K562 (cell line): Measurements from ENCODE around the gene CDNF. TPM values are rescaled to one million over a fixed set of nuclear protein-coding genes. Genes with fewer than 3 reads are reported as not detected.
A peak's percentile ranks its signal among the peaks of the same experiment; 100 is the strongest.

Experiments
- ATAC-seq: fragments of 200-7000 bp; cut with Tn5 transposase; 3 replicates; pipeline ENCODE4 v1.9.1; 2020; ENCODE audit warnings: moderate library complexity
- BruUV-seq: library from RNA; stranded (reverse); fragments of 400-500 nt; replicated peaks from 2 replicates; lab custom pipeline; 2021; lab: Mats Ljungman, UMichigan
- CTCF ChIA-PET: fragments of 300-600 bp; formaldehyde crosslinking; extraction: SDS; loops from one replicate; lab custom pipeline; 2021; ENCODE audit warnings: low intra/inter-chr PET ratio; lab: Yijun Ruan, JAX
- POLR2A ChIA-PET: fragments of 300-600, 350-650 bp; sonication (Branson Sonifier 250); formaldehyde crosslinking; extraction: SDS; loops from one replicate; lab custom pipeline; 2021; ENCODE audit warnings: antibody characterized with exemption, inconsistent platforms; lab: Yijun Ruan, JAX
- DNase-seq, 4 experiments: peaks; one replicate each; pipeline versions ENCODE4 v3.0.0 to v3.0.0-alpha.2; 2011 to 2018; ENCODE audit warnings: low spot score in 3 of 4, mixed read lengths in 3 of 4; ENCODE audit errors: extremely low read depth in 1 of 4
- FAIRE-seq: peaks from 2 replicates; lab custom pipeline; 2011; peaks lifted over from hg19 to GRCh38; lab: Jason Lieb, UNC
- H2AFZ ChIP-seq: 2 replicates; pipeline ENCODE4 v1.6.0; 2011; ENCODE audit warnings: low read depth, low read length, control low read depth, inconsistent platforms
- H3K27ac ChIP-seq: fragments of 200-600 bp; 3 replicates; pipeline ENCODE4 v1.8.0; 2011; ENCODE audit warnings: low read depth, mild to moderate bottlenecking, control low read depth, inconsistent platforms, low read length, moderate library complexity, mixed read lengths; ENCODE audit errors: extremely low read depth
- H3K27me3 ChIP-seq, 2 experiments: fragments of 300-600 bp in 1 of 2; 2 replicates in 1 of 2; 3 replicates in 1 of 2; pipeline versions ENCODE4 v1.6.0 to v1.8.0; 2011; ENCODE audit warnings: inconsistent platforms in 2 of 2, low read length in 2 of 2, mild to moderate bottlenecking in 1 of 2, mixed read lengths in 1 of 2, moderate library complexity in 1 of 2; ENCODE audit not compliant: control insufficient read depth in 2 of 2, insufficient read depth in 2 of 2
- H3K36me3 ChIP-seq: fragments of 300-600 bp; 3 replicates; pipeline ENCODE4 v1.8.0; 2011; ENCODE audit warnings: mild to moderate bottlenecking, low read length, inconsistent platforms; ENCODE audit not compliant: control insufficient read depth, insufficient read depth
- H3K4me1 ChIP-seq, 2 experiments: fragments of 200-600 bp in 1 of 2; replicated peaks in 1 of 2; 2 replicates in 1 of 2; 3 replicates in 1 of 2; pipeline versions ENCODE4 v1.5.1 to v1.8.0; 2011; ENCODE audit warnings: inconsistent platforms in 2 of 2, low read length in 2 of 2, mild to moderate bottlenecking in 1 of 2, mixed read lengths in 1 of 2, moderate library complexity in 1 of 2; ENCODE audit not compliant: control insufficient read depth in 2 of 2, insufficient read depth in 2 of 2
- H3K4me2 ChIP-seq: 2 replicates; pipeline ENCODE4 v1.6.1; 2011; ENCODE audit warnings: low read length, control low read depth, inconsistent platforms, mixed read lengths; ENCODE audit not compliant: insufficient read depth
- H3K4me3 ChIP-seq: fragments of 200-600 bp; sonication (generic), shearing (Covaris generic); 2 replicates; pipeline ENCODE4 v1.5.1; 2016; ENCODE audit warnings: control low read depth, inconsistent platforms
- H3K79me2 ChIP-seq: fragments of 200-600 bp; 3 replicates; pipeline ENCODE4 v1.8.0; 2011; ENCODE audit warnings: low read length, inconsistent platforms; ENCODE audit not compliant: control insufficient read depth, insufficient read depth
- H3K9ac ChIP-seq, 2 experiments: 2 replicates each; pipeline versions ENCODE4 v1.6.0 to v1.6.1; 2011; ENCODE audit warnings: low read depth in 2 of 2, low read length in 2 of 2, control low read depth in 1 of 2, inconsistent platforms in 1 of 2, mild to moderate bottlenecking in 1 of 2, mixed read lengths in 1 of 2; ENCODE audit not compliant: insufficient read depth in 1 of 2
- H3K9me1 ChIP-seq: one replicate; pipeline ENCODE4 v1.6.0; 2011; ENCODE audit warnings: inconsistent platforms, mild to moderate bottlenecking, low read length, moderate library complexity; ENCODE audit not compliant: control insufficient read depth, insufficient read depth
- H3K9me3 ChIP-seq: replicated peaks from 2 replicates; pipeline ENCODE4 v1.5.1; 2011; ENCODE audit warnings: low read depth, low read length, inconsistent platforms; ENCODE audit not compliant: control insufficient read depth, insufficient read depth
- H4K20me1 ChIP-seq: replicated peaks from 2 replicates; pipeline ENCODE4 v1.6.1; 2011; ENCODE audit warnings: low read length, inconsistent platforms, mixed read lengths; ENCODE audit not compliant: control insufficient read depth, insufficient read depth
- BHLHE40 ChIP-seq: IDR thresholded peaks from 2 replicates; pipeline ENCODE4 v1.6.1; 2011; ENCODE audit warnings: low read length, improper control_type of control experiment
- CCNT2 ChIP-seq: IDR thresholded peaks from 2 replicates; pipeline ENCODE4 v1.6.1; 2011; ENCODE audit warnings: borderline replicate concordance, low read depth, mild to moderate bottlenecking, moderate library complexity, mixed read lengths, low read length; ENCODE audit not compliant: insufficient read length; ENCODE audit errors: extremely low read depth
- GABPA ChIP-seq: fragments of 200-800 bp; sonication (Bioruptor generic); conservative IDR thresholded peaks from 2 replicates; pipeline ENCODE4 v1.6.1; 2016; ENCODE audit warnings: low read depth, missing genetic modification characterization, missing compliant biosample characterization
- HMGN3 ChIP-seq: IDR thresholded peaks from 2 replicates; pipeline ENCODE4 v1.6.1; 2011; ENCODE audit warnings: borderline replicate concordance, low read depth, mild to moderate bottlenecking, mixed read lengths, low read length; ENCODE audit not compliant: insufficient read length; ENCODE audit errors: extremely low read depth
- MBD2 ChIP-seq: sonication (generic); IDR thresholded peaks from 2 replicates; pipeline ENCODE4 v1.6.1; 2016; ENCODE audit warnings: low read depth, borderline replicate concordance
- MCM7 ChIP-seq, 2 experiments: fragments of 450-650 bp; IDR thresholded peaks; 2 replicates each; pipeline ENCODE4 v1.6.1; 2016 to 2018
- POLR2H ChIP-seq: IDR thresholded peaks from 2 replicates; pipeline ENCODE4 v1.6.1; 2016; ENCODE audit warnings: missing genetic modification characterization, low read depth, mild to moderate bottlenecking, control low read depth, missing compliant biosample characterization, moderate library complexity
- STAT6 ChIP-seq: sonication (generic); formaldehyde crosslinking; IDR thresholded peaks from 2 replicates; pipeline ENCODE4 v1.8.1; 2023; ENCODE audit warnings: mild to moderate bottlenecking, missing genetic modification reagents
- THRA ChIP-seq: fragments of 450-650 bp; IDR thresholded peaks from 2 replicates; pipeline ENCODE4 v1.6.1; 2017; ENCODE audit warnings: mild to moderate bottlenecking, moderate library complexity
- ZBTB11 ChIP-seq, 3 experiments: fragments of 200-800 bp in 1 of 3; fragments of 250-450 bp in 1 of 3; fragments of 450-650 bp in 1 of 3; sonication (Bioruptor Pico) in 1 of 3; sonication (Bioruptor generic) in 1 of 3; formaldehyde crosslinking in 1 of 3; IDR thresholded peaks; 2 replicates each; pipeline versions ENCODE4 v1.6.1 to v1.8.0; 2016 to 2022; ENCODE audit warnings: mild to moderate bottlenecking in 2 of 3, missing genetic modification characterization in 2 of 3, missing compliant biosample characterization in 1 of 3, moderate library complexity in 1 of 3
- ZFX ChIP-seq: sonication (generic); formaldehyde crosslinking; IDR thresholded peaks from 2 replicates; pipeline ENCODE4 v1.8.0; 2022; ENCODE audit warnings: mild to moderate bottlenecking, missing genetic modification reagents, moderate library complexity
- WGBS: fragments of 100-300 bp; shearing (Covaris generic); methylation state at CpG from one replicate; pipeline ENCODE4 v1.1.6; 2016; ENCODE audit warnings: low coverage, mixed read lengths; ENCODE audit not compliant: insufficient coverage; ENCODE audit errors: missing lambda C conversion rate; 5-methylcytosine and 5-hydroxymethylcytosine counted together
- in situ Hi-C: fragments of 300-500 bp; cut with MboI; formaldehyde crosslinking; loops from 4 replicates; pipeline ENCODE4 v1.15.0; 2018; ENCODE audit warnings: inconsistent platforms, mixed read lengths
- intact Hi-C: fragments of 100-400 bp; cut with micrococcal nuclease; formaldehyde crosslinking; loops from 2 replicates; pipeline ENCODE4 v1.14.2; 2022
- polyA plus RNA-seq, 8 experiments: library from polyadenylated mRNA; depleted of rRNA in 4 of 8; stranded (reverse) in 5 of 8; unstranded in 3 of 8; fragments of >200 nt; fragmentation: Nextera tagmentation in 2 of 8; fragmentation: Illumina TruSeq in 1 of 8; extraction: Ambion mirVana in 2 of 8; extraction: Trizol in 1 of 8; gene quantifications; 2 replicates each; pipeline versions ENCODE4 v1.2.1 to v1.2.3, GENCODE V29; 2011 to 2014; ENCODE audit warnings: inconsistent platforms in 1 of 8, missing spikeins in 1 of 8
- total RNA-seq, 7 experiments: library from RNA; depleted of rRNA in 6 of 7; stranded (reverse); fragments of >200 nt in 6 of 7; fragmentation: Illumina TruSeq in 2 of 7; extraction: Trizol in 2 of 7; gene quantifications; 2 replicates each; pipeline versions ENCODE4 v1.2.1 to v1.2.3, GENCODE V29; 2011 to 2021; ENCODE audit warnings: low replicate concordance in 1 of 7

CDNF gene
- total and polyA plus RNA-seq, 9 of the 15 experiments (the other 6 are each of a cell fraction or from before 2014, with no cell fraction given), result 0.18 to 1.6 (median 0.61) TPM

- under 1% methylated on average over 32 of the region's 102 CpGs for WGBS
- Histone ChIP-seq H3K27ac (peak within 1 kb of the TSS; percentile 85), H3K4me2 (peak within 1 kb of the TSS; percentile 78), H3K9me3 (no peaks in the 10 kb centered on the region), H3K36me3 (peaks cover 23% of the 10 kb centered on the region; the same call in 2 of the 3 replicates), H3K27me3 (no peaks in the 10 kb centered on the region), H3K79me2 (peaks cover 68% of the 10 kb centered on the region), H3K9ac (peak within 1 kb of the TSS; percentile 78 to 100), H3K4me1 (peaks cover 12% of the 10 kb centered on the region in 2 experiments), H3K4me3 (peak within 1 kb of the TSS; percentile 96), H4K20me1 (peaks cover 13% of the 10 kb centered on the region; the same call in 1 of the 2 replicates), H3K9me1 (no peaks in the 10 kb centered on the region), H2AFZ (peak within 1 kb of the TSS; percentile 82)
- intact Hi-C loops, result loop anchor here (5.0 kb wide), 1 partner anchor 41 kb away; the partner anchor contains the start of genes CDNF, HSPA14 and MSANTD7
- ATAC-seq (peak; percentile 90), DNase-seq (peak; percentile 96 to 98 (median 96)), FAIRE-seq (peak; percentile 57)
- in situ Hi-C loops, result no loop called here
- POLR2A ChIA-PET, result interaction anchor here (0.7 to 1.8 kb wide), 7 partner anchors 9 to 290 kb away, joined by 3 to 17 read pairs (median 4); partner anchors contain the start of genes CDNF, HSPA14, MSANTD7 and NMT2
- TSS peak; percentile 71 for BruUV-seq
- CTCF ChIA-PET, result interaction anchor here (0.6 kb wide), 2 partner anchors 39 to 76 kb away, joined by 3 read pairs; partner anchors contain the start of gene DCLRE1C
- peak; percentile 89 for TF ChIP-seq ZFX
- TF ChIP-seq POLR2H (tag), result peak; percentile 53
- peak in 2 of 3 experiments; percentile 68 to 85; a peak in 3 of 6 replicates for TF ChIP-seq ZBTB11 (CRISPR knock-in tag; IDR thresholded peaks at IDR 0.05)
- TF ChIP-seq THRA, result no peak
- peak; percentile 82 for TF ChIP-seq CCNT2
- peak; percentile 77 for TF ChIP-seq GABPA (tag)
- peak; percentile 59; the same call in 1 of the 2 replicates for TF ChIP-seq STAT6 (CRISPR knock-in tag)
- TF ChIP-seq MCM7 (IDR thresholded peaks at IDR 0.05), result no peak
- TF ChIP-seq MBD2, result 0 out of 2 replicates have a peak, but pooled peaks have one; percentile 2
- peak; percentile 40 for TF ChIP-seq HMGN3
- TF ChIP-seq BHLHE40, result peak; percentile 77
These were observed 40.7 kb upstream of the CDNF start, which contains the start of gene SUV39H2 for GRCh38 chr10:14878266-14879123. Gene SUV39H2 (plus strand): TSS chr10:14878866. CDS start chr10:14878889, 23 bp downstream.
